Neural progenitor cell (in vitro differentiated cells): ENCODE measurements around the gene CNOT11.
"Not testable (repeated sequence)": the region's sequence is repeated elsewhere in the genome, so short reads cannot be mapped to it uniquely, and the experiment has no call there.

Experiments used
- CTCF ChIP-seq: fragments of 200-600 bp; sonication (generic); IDR thresholded peaks from 2 replicates; pipeline ENCODE4 v1.5.1; 2017; ENCODE audit warnings: antibody characterized with exemption, mild to moderate bottlenecking
- EZH2 ChIP-seq: fragments of 200-600 bp; sonication (generic); IDR thresholded peaks from 2 replicates; pipeline ENCODE4 v1.6.1; 2017; ENCODE audit warnings: antibody characterized with exemption, mild to moderate bottlenecking, moderate library complexity

- not testable (repeated sequence) for TF ChIP-seq CTCF, EZH2
These were observed 1.4 kb upstream of the CNOT11 start for GRCh38 chr2:101251246-101251781.
